Measurements from ENCODE around the gene UGT1A9. TPM values are rescaled to one million over a fixed set of nuclear protein-coding genes. Genes with fewer than 3 reads are reported as not detected.

UGT1A9 gene
- polyA plus RNA-seq, 4 donors = 0.07 TPM; not detected in 3

DNA sequence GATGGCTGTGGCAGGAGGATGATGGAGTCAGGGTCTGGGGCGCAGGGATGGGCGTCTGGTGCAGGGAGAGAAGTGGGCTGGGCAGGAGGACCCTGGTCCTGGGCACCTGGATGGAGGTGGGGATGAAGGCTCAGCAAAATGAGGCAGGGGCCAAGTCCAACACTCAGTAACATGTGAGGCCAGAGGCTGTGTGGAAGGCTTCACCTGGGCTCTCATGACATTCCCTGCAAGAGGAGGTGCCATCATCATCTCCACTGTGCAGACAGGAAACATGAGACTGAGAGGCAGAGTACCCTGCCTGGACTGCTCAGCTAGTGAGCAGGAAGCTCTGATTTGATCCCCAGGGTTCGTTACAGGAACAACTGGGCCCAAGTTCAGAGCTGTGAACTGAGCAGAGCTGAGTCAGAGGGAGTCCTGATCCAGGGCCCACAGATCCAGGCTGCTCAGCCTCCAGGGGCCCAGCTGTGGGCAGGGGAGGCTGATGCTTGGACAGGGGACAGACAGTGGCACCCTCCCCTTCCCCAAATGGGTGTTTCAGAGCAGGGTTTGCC, 145.7 kb downstream of the UGT1A9 start:
- Histone ChIP-seq H3K36me3 (ENCODE audit: control insufficient read depth in 3 of 3, insufficient read depth in 2 of 3, low read depth in 1 of 3, low read length in 3 of 3) (no peaks in the 10 kb centered on the region), H3K27ac (ENCODE audit: low read depth in 1 of 3, low read length in 2 of 3) (peak overlapping the region in 1 of 3 donors; percentile 50), H3K27me3 (ENCODE audit: control insufficient read depth in 3 of 3, insufficient read depth in 3 of 3, low read length in 3 of 3) (no peaks in the 10 kb centered on the region), H3K4me3 (ENCODE audit: low read depth in 1 of 3, low read length in 3 of 3) (no peak overlapping the region), H3K9me3 (ENCODE audit: control insufficient read depth in 2 of 2, insufficient read depth in 1 of 2, low read depth in 1 of 2, low read length in 1 of 2) (peaks cover 0 to 2% of the 10 kb centered on the region in 2 donors), H3K4me1 (ENCODE audit: control insufficient read depth in 3 of 3, insufficient read depth in 2 of 3, low read depth in 1 of 3, low read length in 2 of 3) (peaks cover 0 to 23% (median 2%) of the 10 kb centered on the region in 3 donors)
- 65 to 73% (median 72%) methylated on average over 3 of the region's 3 CpGs for WGBS, 3 donors
- peak; percentile 34 to 50 for DNase-seq
- no peak for FAIRE-seq

DNA sequence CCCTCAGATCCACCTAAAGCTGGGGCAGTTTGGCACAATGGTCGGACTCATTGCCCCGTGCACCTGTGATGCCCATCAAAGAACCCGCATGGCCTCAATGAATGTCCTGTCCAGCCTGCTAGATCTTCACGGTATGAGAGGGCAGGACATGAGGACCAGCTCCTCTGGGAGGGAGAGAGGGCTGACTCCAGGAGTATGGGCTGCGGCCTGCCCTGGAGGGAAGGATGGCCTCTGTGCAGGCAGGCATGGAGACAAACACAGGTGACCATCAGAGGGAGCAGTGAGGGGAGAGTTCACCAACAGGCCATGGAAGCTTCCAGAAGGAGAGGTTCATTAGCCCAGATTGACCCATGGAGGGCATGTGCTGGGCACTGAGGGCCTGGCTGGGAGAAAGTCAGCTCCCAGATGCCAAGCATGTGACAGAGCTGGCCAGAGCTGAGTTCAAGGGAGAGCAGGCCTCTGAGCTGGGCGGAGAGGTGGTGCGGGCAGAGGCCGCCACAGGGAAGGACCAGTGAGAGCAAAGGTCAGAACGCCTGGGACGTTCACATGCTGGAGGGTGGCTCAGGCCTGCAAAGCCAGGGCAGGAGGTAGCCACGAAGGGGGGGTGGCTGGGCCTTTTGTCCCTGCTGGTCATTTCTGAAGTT, 146.4 kb downstream of the UGT1A9 start:
- peak; percentile 34 to 42 for DNase-seq
- H3K27ac ChIP-seq (ENCODE audit: low read depth in 1 of 3, low read length in 2 of 3) = peak overlapping the region in 1 of 3 donors; percentile 50

DNA sequence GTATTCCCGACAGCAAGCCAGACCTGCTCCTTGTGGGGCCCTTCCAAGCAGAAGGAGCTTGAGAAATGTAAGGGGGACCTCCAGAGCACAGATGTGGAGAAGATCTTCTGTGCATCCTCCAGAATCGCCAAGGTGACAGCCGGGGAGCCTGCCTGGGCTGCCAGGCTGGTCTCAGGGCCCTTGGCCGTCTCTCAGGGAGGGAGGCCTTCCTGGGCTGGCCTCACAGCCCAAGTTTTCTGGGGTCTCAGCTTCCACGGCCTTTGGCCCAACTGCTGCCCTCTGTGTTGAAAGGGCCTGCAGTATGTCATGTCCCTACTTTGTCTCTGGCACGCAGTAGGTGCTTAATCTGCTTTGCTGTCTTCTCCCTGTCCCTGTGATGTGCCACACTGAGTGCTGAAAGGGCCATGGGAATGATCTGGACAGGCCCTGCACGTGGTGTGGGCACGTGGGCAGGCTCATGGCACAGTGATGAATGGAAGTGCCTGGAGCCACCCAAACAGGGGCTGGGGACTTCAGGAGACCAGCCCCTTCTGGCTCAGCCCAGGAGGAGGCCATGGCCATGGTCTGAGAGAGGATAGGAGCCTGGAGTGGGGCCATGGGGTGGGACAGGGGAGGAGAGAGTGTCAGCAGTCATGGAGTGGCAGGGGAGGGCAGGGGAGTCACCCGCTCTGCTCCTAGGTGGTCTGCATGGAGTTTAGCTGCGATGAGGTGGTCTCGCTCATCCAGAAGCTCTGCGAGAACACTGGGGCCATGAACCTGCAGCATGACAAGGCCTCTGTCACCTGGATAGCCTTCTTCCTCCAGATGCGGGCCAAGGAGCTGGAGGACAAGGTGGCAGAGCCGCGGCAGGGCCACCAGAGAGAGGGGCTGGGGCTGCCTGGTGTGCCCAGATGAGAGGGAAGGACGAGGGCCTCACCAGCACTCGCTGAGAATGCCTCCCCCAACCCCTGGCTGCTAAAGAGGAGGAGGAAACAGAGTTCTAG, 147.2 kb downstream of the UGT1A9 start:
- FAIRE-seq (no peak), DNase-seq (no peak)
- Histone ChIP-seq H3K27ac (ENCODE audit: low read depth in 1 of 3, low read length in 2 of 3) (no peak overlapping the region), H3K9me3 (ENCODE audit: control insufficient read depth in 2 of 2, insufficient read depth in 1 of 2, low read depth in 1 of 2, low read length in 1 of 2) (peaks cover 0 to 2% of the 10 kb centered on the region in 2 donors), H3K27me3 (ENCODE audit: control insufficient read depth in 3 of 3, insufficient read depth in 3 of 3, low read length in 3 of 3) (no peaks in the 10 kb centered on the region), H3K36me3 (ENCODE audit: control insufficient read depth in 3 of 3, insufficient read depth in 2 of 3, low read depth in 1 of 3, low read length in 3 of 3) (no peaks in the 10 kb centered on the region), H3K4me3 (ENCODE audit: low read depth in 1 of 3, low read length in 3 of 3) (no peak overlapping the region), H3K4me1 (ENCODE audit: control insufficient read depth in 3 of 3, insufficient read depth in 2 of 3, low read depth in 1 of 3, low read length in 2 of 3) (peaks cover 0 to 23% (median 4%) of the 10 kb centered on the region in 3 donors)
- WGBS, 3 donors = 75 to 88% (median 83%) methylated on average over 17 of the region's 17 CpGs

More for the DNA sequence above, 146.4 kb downstream of the UGT1A9 start:
- Histone ChIP-seq H3K27me3 (ENCODE audit: control insufficient read depth in 3 of 3, insufficient read depth in 3 of 3, low read length in 3 of 3) (no peaks in the 10 kb centered on the region), H3K4me1 (ENCODE audit: control insufficient read depth in 3 of 3, insufficient read depth in 2 of 3, low read depth in 1 of 3, low read length in 2 of 3) (peaks cover 0 to 23% (median 4%) of the 10 kb centered on the region in 3 donors), H3K4me3 (ENCODE audit: low read depth in 1 of 3, low read length in 3 of 3) (no peak overlapping the region), H3K36me3 (ENCODE audit: control insufficient read depth in 3 of 3, insufficient read depth in 2 of 3, low read depth in 1 of 3, low read length in 3 of 3) (no peaks in the 10 kb centered on the region), H3K9me3 (ENCODE audit: control insufficient read depth in 2 of 2, insufficient read depth in 1 of 2, low read depth in 1 of 2, low read length in 1 of 2) (peaks cover 0 to 2% of the 10 kb centered on the region in 2 donors)
- no peak for FAIRE-seq
- 67 to 84% (median 68%) methylated on average over 11 of the region's 11 CpGs for WGBS, 3 donors

GRCh38 chr2:233819884-233820773, 148.4 kb downstream of the UGT1A9 start:
- no peak for FAIRE-seq
- peaks cover 0 to 23% (median 4%) of the 10 kb centered on the region in 3 donors for H3K4me1 ChIP-seq (ENCODE audit: control insufficient read depth in 3 of 3, insufficient read depth in 2 of 3, low read depth in 1 of 3, low read length in 2 of 3)
- no peaks in the 10 kb centered on the region for H3K27me3 ChIP-seq (ENCODE audit: control insufficient read depth in 3 of 3, insufficient read depth in 3 of 3, low read length in 3 of 3)
- peaks cover 0 to 2% of the 10 kb centered on the region in 2 donors for H3K9me3 ChIP-seq (ENCODE audit: control insufficient read depth in 2 of 2, insufficient read depth in 1 of 2, low read depth in 1 of 2, low read length in 1 of 2)
- WGBS, 3 donors = 77 to 85% (median 84%) methylated on average over 17 to 18 of the region's 18 CpGs
- no peaks in the 10 kb centered on the region for H3K36me3 ChIP-seq (ENCODE audit: control insufficient read depth in 3 of 3, insufficient read depth in 2 of 3, low read depth in 1 of 3, low read length in 3 of 3)
- DNase-seq = peak in 1 of 2 donors; percentile 25
- no peak overlapping the region for H3K27ac ChIP-seq (ENCODE audit: low read depth in 1 of 3, low read length in 2 of 3)
- no peak overlapping the region for H3K4me3 ChIP-seq (ENCODE audit: low read depth in 1 of 3, low read length in 3 of 3)

DNA sequence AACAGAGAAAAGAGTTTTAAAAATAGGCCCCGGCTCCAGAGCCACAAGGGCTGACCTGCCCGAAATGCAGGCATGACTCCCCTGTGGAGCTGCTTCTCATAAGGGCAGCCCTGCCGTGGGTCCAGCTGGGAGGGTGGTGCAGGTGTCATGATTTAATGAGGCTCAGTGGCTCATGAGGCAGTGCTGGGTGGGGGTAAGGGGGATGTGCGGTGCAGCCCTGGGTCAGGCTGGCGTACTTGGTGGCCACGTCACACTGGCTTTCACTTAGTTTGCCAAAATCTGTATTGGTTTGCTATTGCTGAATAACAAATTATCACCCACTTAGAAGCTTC, 149.0 kb downstream of the UGT1A9 start:
- no peak overlapping the region for H3K27ac ChIP-seq (ENCODE audit: low read depth in 1 of 3, low read length in 2 of 3)
- no peak for DNase-seq
- no peaks in the 10 kb centered on the region for H3K36me3 ChIP-seq (ENCODE audit: control insufficient read depth in 3 of 3, insufficient read depth in 2 of 3, low read depth in 1 of 3, low read length in 3 of 3)
- H3K27me3 ChIP-seq (ENCODE audit: control insufficient read depth in 3 of 3, insufficient read depth in 3 of 3, low read length in 3 of 3) = no peaks in the 10 kb centered on the region
- peaks cover 0 to 2% of the 10 kb centered on the region in 2 donors for H3K9me3 ChIP-seq (ENCODE audit: control insufficient read depth in 2 of 2, insufficient read depth in 1 of 2, low read depth in 1 of 2, low read length in 1 of 2)
- H3K4me3 ChIP-seq (ENCODE audit: low read depth in 1 of 3, low read length in 3 of 3) = no peak overlapping the region
- no peak for FAIRE-seq
- H3K4me1 ChIP-seq (ENCODE audit: control insufficient read depth in 3 of 3, insufficient read depth in 2 of 3, low read depth in 1 of 3, low read length in 2 of 3) = peaks cover 0 to 23% (median 4%) of the 10 kb centered on the region in 3 donors
- WGBS, 3 donors = 83 to 95% (median 89%) methylated on average over 6 of the region's 6 CpGs

- no peaks in the 10 kb centered on the region for H3K36me3 ChIP-seq (ENCODE audit: control insufficient read depth in 3 of 3, insufficient read depth in 2 of 3, low read depth in 1 of 3, low read length in 3 of 3)
- WGBS, 3 donors = 90 to 100% (median 94%) methylated on average over 3 of the region's 3 CpGs
- FAIRE-seq = no peak
- H3K27me3 ChIP-seq (ENCODE audit: control insufficient read depth in 3 of 3, insufficient read depth in 3 of 3, low read length in 3 of 3) = no peaks in the 10 kb centered on the region
- DNase-seq = no peak
- H3K27ac ChIP-seq (ENCODE audit: low read depth in 1 of 3, low read length in 2 of 3) = no peak overlapping the region
- H3K9me3 ChIP-seq (ENCODE audit: control insufficient read depth in 2 of 2, insufficient read depth in 1 of 2, low read depth in 1 of 2, low read length in 1 of 2) = peaks cover 0 to 2% of the 10 kb centered on the region in 2 donors
- H3K4me3 ChIP-seq (ENCODE audit: low read depth in 1 of 3, low read length in 3 of 3) = no peak overlapping the region
- peaks cover 0 to 23% (median 4%) of the 10 kb centered on the region in 3 donors for H3K4me1 ChIP-seq (ENCODE audit: control insufficient read depth in 3 of 3, insufficient read depth in 2 of 3, low read depth in 1 of 3, low read length in 2 of 3)
These were observed 149.5 kb downstream of the UGT1A9 start for GRCh38 chr2:233821196-233821595.

- FAIRE-seq (no peak), DNase-seq (no peak)
- Histone ChIP-seq H3K9me3 (ENCODE audit: control insufficient read depth in 2 of 2, insufficient read depth in 1 of 2, low read depth in 1 of 2, low read length in 1 of 2) (no peaks in the 10 kb centered on the region), H3K27ac (ENCODE audit: low read depth in 1 of 3, low read length in 2 of 3) (no peak overlapping the region), H3K27me3 (ENCODE audit: control insufficient read depth in 3 of 3, insufficient read depth in 3 of 3, low read length in 3 of 3) (no peaks in the 10 kb centered on the region), H3K4me1 (ENCODE audit: control insufficient read depth in 3 of 3, insufficient read depth in 2 of 3, low read depth in 1 of 3, low read length in 2 of 3) (peaks cover 0 to 19% (median 4%) of the 10 kb centered on the region in 3 donors), H3K4me3 (ENCODE audit: low read depth in 1 of 3, low read length in 3 of 3) (no peak overlapping the region), H3K36me3 (ENCODE audit: control insufficient read depth in 3 of 3, insufficient read depth in 2 of 3, low read depth in 1 of 3, low read length in 3 of 3) (no peaks in the 10 kb centered on the region)
- WGBS, 3 donors = 70 to 91% (median 79%) methylated on average over 8 of the region's 8 CpGs
These were observed 150.0 kb downstream of the UGT1A9 start for GRCh38 chr2:233821709-233822100.
